SK-N-SH (cell line): ENCODE results near the gene RIMS1. TPM values are rescaled to one million over a fixed set of nuclear protein-coding genes. Genes with fewer than 3 reads are reported as not detected.

Experiments used
- CTCF ChIA-PET: fragments of 300-600, 350-600 bp; formaldehyde crosslinking; extraction: SDS; loops from one replicate; lab custom pipeline; 2021; lab: Yijun Ruan, JAX
- POLR2A ChIA-PET: fragments of 350-600 bp; sonication (Branson Sonifier 250); formaldehyde crosslinking; extraction: SDS; loops from one replicate; lab custom pipeline; 2020; ENCODE audit warnings: antibody characterized with exemption, inconsistent platforms; lab: Yijun Ruan, JAX
- DNase-seq: peaks from one replicate; pipeline ENCODE4 v3.0.0; 2012
- H2AFZ ChIP-seq: fragments of 200-600 bp; sonication (generic); 2 replicates; pipeline ENCODE4 v1.8.1; 2016; ENCODE audit warnings: antibody characterized with exemption, mild to moderate bottlenecking, low read depth
- H3F3A ChIP-seq: fragments of 200-600 bp; sonication (generic); replicated peaks from 2 replicates; pipeline ENCODE3; 2016; ENCODE audit warnings: antibody characterized with exemption, mild to moderate bottlenecking; ENCODE audit not compliant: insufficient read depth
- H3K27ac ChIP-seq, 2 experiments: fragments of 200-500 bp in 1 of 2; fragments of 200-600 bp in 1 of 2; sonication (Bioruptor generic) in 1 of 2; sonication (generic), shearing (Covaris generic) in 1 of 2; 2 replicates each; pipeline versions ENCODE4 v1.5.1 to v1.6.1; 2014 to 2016; ENCODE audit warnings: low read depth in 2 of 2, inconsistent platforms in 1 of 2, low read length in 1 of 2, mild to moderate bottlenecking in 1 of 2, mixed read lengths in 1 of 2
- H3K27me3 ChIP-seq: fragments of 200-600 bp; sonication (generic), shearing (Covaris generic); 2 replicates; pipeline ENCODE4 v1.6.1; 2016; ENCODE audit warnings: mixed run types; ENCODE audit not compliant: insufficient read depth
- H3K36me3 ChIP-seq, 2 experiments: fragments of 200-500 bp in 1 of 2; fragments of 200-600 bp in 1 of 2; sonication (Bioruptor generic) in 1 of 2; sonication (generic) in 1 of 2; replicated peaks in 1 of 2; 2 replicates each; pipeline versions ENCODE3 to v1.5.1; 2014 to 2016; ENCODE audit warnings: low read length in 1 of 2, mild to moderate bottlenecking in 1 of 2; ENCODE audit not compliant: insufficient read depth in 2 of 2, control insufficient read depth in 1 of 2
- H3K4me1 ChIP-seq, 2 experiments: fragments of 200-500 bp in 1 of 2; fragments of 200-600 bp in 1 of 2; sonication (Bioruptor generic) in 1 of 2; sonication (generic), shearing (Covaris generic) in 1 of 2; 2 replicates each; pipeline versions ENCODE4 v1.5.1 to v1.6.1; 2014 to 2016; ENCODE audit warnings: low read depth in 1 of 2, low read length in 1 of 2, mixed run types in 1 of 2; ENCODE audit not compliant: insufficient read depth in 2 of 2, control insufficient read depth in 1 of 2
- H3K4me2 ChIP-seq: fragments of 200-600 bp; sonication (generic), shearing (Covaris generic); 2 replicates; pipeline ENCODE4 v1.6.1; 2017; ENCODE audit warnings: mixed run types
- H3K4me3 ChIP-seq, 2 experiments: fragments of 200-500 bp in 1 of 2; fragments of 200-600 bp in 1 of 2; sonication (Bioruptor generic) in 1 of 2; sonication (generic), shearing (Covaris generic) in 1 of 2; 2 replicates each; pipeline versions ENCODE4 v1.5.1 to v1.8.1; 2014 to 2016; ENCODE audit warnings: low read depth in 2 of 2, inconsistent platforms in 1 of 2, low read length in 1 of 2, mild to moderate bottlenecking in 1 of 2, mixed read lengths in 1 of 2, moderate library complexity in 1 of 2
- H3K79me2 ChIP-seq: fragments of 200-600 bp; sonication (generic); 2 replicates; pipeline ENCODE4 v1.8.1; 2017; ENCODE audit warnings: mild to moderate bottlenecking; ENCODE audit not compliant: insufficient read depth
- H3K9ac ChIP-seq: fragments of 200-600 bp; sonication (generic); 2 replicates; pipeline ENCODE4 v1.6.1; 2017; ENCODE audit warnings: mixed run types
- H3K9me2 ChIP-seq: fragments of 200-600 bp; sonication (generic); 2 replicates; pipeline ENCODE4 v1.6.1; 2017; ENCODE audit warnings: mixed run types
- H3K9me3 ChIP-seq: fragments of 200-600 bp; sonication (generic); 2 replicates; pipeline ENCODE4 v1.6.1; 2017; ENCODE audit warnings: mixed run types, mild to moderate bottlenecking, moderate library complexity
- H4K20me1 ChIP-seq: fragments of 200-600 bp; sonication (generic); 2 replicates; pipeline ENCODE4 v1.6.1; 2017; ENCODE audit warnings: mild to moderate bottlenecking, mixed run types; ENCODE audit not compliant: insufficient read depth
- FOSL2 ChIP-seq: IDR thresholded peaks from 2 replicates; pipeline ENCODE4 v1.4.0; 2012; ENCODE audit warnings: low read depth, mild to moderate bottlenecking, moderate library complexity, borderline replicate concordance
- FOXJ3 ChIP-seq: sonication (generic); formaldehyde crosslinking; IDR thresholded peaks from 2 replicates; pipeline ENCODE4 v1.5.1; 2020; ENCODE audit warnings: mild to moderate bottlenecking, missing genetic modification reagents
- MAX ChIP-seq: IDR thresholded peaks from 2 replicates; pipeline ENCODE4 v1.4.0; 2012; ENCODE audit warnings: low read depth
- MXI1 ChIP-seq: IDR thresholded peaks from 2 replicates; pipeline ENCODE4 v1.6.1; 2012; ENCODE audit warnings: mild to moderate bottlenecking, low read depth, low read length, improper control_type of control experiment
- NFIC ChIP-seq: IDR thresholded peaks from 2 replicates; pipeline ENCODE4 v1.4.0; 2012; ENCODE audit warnings: borderline replicate concordance
- RCOR1 ChIP-seq: fragments of 150-350 bp; IDR thresholded peaks from 2 replicates; pipeline ENCODE4 v1.6.1; 2017; ENCODE audit warnings: antibody characterized with exemption, low read length
- RFX5 ChIP-seq: IDR thresholded peaks from 2 replicates; pipeline ENCODE4 v1.6.1; 2012; ENCODE audit warnings: mild to moderate bottlenecking, improper control_type of control experiment, low read length
- RXRA ChIP-seq: IDR thresholded peaks from 2 replicates; pipeline ENCODE4 v1.4.0; 2012; ENCODE audit warnings: low read depth, mild to moderate bottlenecking, borderline replicate concordance
- SIN3A ChIP-seq: IDR thresholded peaks from 2 replicates; pipeline ENCODE4 v1.6.1; 2012; ENCODE audit warnings: low read depth, mild to moderate bottlenecking, low read length, moderate library complexity, borderline replicate concordance
- SMC3 ChIP-seq: IDR thresholded peaks from 2 replicates; pipeline ENCODE4 v1.6.1; 2012; ENCODE audit warnings: low read depth, low read length, improper control_type of control experiment
- TAF1 ChIP-seq: IDR thresholded peaks from 2 replicates; pipeline ENCODE4 v1.6.1; 2012; ENCODE audit warnings: low read depth, mild to moderate bottlenecking, low read length, moderate library complexity, borderline replicate concordance
- TEAD4 ChIP-seq: IDR thresholded peaks from 2 replicates; pipeline ENCODE4 v1.4.0; 2012; ENCODE audit warnings: mild to moderate bottlenecking, borderline replicate concordance; ENCODE audit not compliant: insufficient read depth
- WGBS: methylation state at CpG from one replicate; pipeline ENCODE4 v1.1.6; 2017; ENCODE audit warnings: low lambda C conversion rate; 5-methylcytosine and 5-hydroxymethylcytosine counted together
- polyA plus RNA-seq, 3 experiments: library from polyadenylated mRNA; depleted of rRNA; stranded (reverse); fragments of >200 nt; gene quantifications; 2 replicates each; pipeline ENCODE4 v1.2.3, GENCODE V29; 2012
- TF ChIP-seq, protein P1 (sequence below): fragments of 200-600 bp; sonication (generic); IDR thresholded peaks from 2 replicates; pipeline ENCODE4 v1.6.1; 2017; ENCODE audit warnings: antibody characterized with exemption, mild to moderate bottlenecking, moderate library complexity

The RIMS1 gene, protein sequence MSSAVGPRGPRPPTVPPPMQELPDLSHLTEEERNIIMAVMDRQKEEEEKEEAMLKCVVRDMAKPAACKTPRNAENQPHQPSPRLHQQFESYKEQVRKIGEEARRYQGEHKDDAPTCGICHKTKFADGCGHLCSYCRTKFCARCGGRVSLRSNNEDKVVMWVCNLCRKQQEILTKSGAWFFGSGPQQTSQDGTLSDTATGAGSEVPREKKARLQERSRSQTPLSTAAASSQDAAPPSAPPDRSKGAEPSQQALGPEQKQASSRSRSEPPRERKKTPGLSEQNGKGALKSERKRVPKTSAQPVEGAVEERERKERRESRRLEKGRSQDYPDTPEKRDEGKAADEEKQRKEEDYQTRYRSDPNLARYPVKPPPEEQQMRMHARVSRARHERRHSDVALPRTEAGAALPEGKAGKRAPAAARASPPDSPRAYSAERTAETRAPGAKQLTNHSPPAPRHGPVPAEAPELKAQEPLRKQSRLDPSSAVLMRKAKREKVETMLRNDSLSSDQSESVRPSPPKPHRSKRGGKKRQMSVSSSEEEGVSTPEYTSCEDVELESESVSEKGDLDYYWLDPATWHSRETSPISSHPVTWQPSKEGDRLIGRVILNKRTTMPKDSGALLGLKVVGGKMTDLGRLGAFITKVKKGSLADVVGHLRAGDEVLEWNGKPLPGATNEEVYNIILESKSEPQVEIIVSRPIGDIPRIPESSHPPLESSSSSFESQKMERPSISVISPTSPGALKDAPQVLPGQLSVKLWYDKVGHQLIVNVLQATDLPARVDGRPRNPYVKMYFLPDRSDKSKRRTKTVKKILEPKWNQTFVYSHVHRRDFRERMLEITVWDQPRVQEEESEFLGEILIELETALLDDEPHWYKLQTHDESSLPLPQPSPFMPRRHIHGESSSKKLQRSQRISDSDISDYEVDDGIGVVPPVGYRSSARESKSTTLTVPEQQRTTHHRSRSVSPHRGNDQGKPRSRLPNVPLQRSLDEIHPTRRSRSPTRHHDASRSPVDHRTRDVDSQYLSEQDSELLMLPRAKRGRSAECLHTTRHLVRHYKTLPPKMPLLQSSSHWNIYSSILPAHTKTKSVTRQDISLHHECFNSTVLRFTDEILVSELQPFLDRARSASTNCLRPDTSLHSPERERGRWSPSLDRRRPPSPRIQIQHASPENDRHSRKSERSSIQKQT (N-terminal part only)
- 0.20 and 0.45 TPM in 2 replicates for polyA plus RNA-seq (2012; rRNA removed)
- 0.31 and 0.45 TPM in 2 replicates for polyA plus RNA-seq (2012; cell fraction: cytosol; rRNA removed)
- polyA plus RNA-seq (2012; cell fraction: nucleus; rRNA removed): 0.14 and 0.25 TPM in 2 replicates

DNA sequence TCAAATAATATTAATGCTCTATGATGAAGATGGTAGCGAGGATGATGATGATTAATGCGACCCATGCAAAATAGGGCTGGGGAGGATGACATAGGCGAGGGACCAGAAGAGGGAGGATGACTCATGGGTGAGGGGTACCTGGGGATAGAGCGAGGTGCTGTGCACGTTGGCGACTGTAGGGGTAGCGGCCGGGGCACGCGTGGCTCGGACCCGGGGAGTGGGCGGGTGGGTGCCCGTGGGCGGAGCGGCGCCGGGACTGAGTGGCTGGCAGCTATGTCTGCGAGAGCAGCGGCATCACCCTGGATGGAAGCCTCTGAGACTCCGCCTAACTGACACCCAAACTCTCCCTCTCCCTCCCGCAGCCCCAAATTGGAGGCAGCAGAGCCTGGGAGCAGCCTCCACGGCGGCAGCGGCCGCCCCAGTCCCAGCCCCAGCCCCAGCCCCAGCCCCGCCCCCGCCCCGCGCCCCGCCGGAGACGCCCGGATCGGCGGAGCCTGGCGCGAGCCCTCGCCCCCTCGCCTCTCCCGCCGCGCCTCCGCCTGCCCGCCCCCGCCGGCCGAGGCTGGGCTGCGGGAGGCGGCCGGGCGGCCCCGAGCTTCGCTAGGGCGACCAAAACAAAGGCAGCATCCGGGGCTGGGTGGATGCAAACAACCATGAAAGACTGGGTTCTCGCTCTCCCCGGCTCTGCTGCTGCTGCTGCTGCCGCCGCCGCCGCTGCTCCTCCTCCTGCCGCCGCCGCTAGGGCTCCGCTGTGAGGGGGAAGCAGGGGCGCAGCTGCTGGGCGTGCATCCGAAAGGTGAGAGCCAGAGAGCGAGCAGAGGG lies at the start of gene RIMS1:
TSS of gene RIMS1 (plus strand) at position 367 of the 822 bp plus-strand sequence. CDS start 474 bp downstream, outside the sequence.
- Histone ChIP-seq H2AFZ (peak within 1 kb of the TSS; percentile 72; the same call in 1 of the 2 replicates), H3F3A (no peaks in the 10 kb centered on the region), H3K4me1 (peaks cover 0 to 4% of the 10 kb centered on the region in 2 experiments; a peak in 1 of 4 replicates), H4K20me1 (no peaks in the 10 kb centered on the region), H3K79me2 (no peaks in the 10 kb centered on the region), H3K36me3 (no peaks in the 10 kb centered on the region), H3K4me3 (peak within 1 kb of the TSS; percentile 52 to 66), H3K27ac (peak within 1 kb of the TSS in 1 of 2 experiments; percentile 50; a peak in 2 of 4 replicates), H3K27me3 (peaks cover 15% of the 10 kb centered on the region), H3K4me2 (peak within 1 kb of the TSS; percentile 76), H3K9me2 (no peaks in the 10 kb centered on the region), H3K9ac (no peak within 1 kb of the TSS), H3K9me3 (no peaks in the 10 kb centered on the region)
- DNase-seq: peak; percentile 85
- WGBS: 3% methylated on average over 14 of the region's 70 CpGs
- POLR2A ChIA-PET: no interaction called here
- no peak for TF ChIP-seq MAX
- TF ChIP-seq MXI1: 0 out of 2 replicates have a peak, but pooled peaks have one; percentile 14
- TF ChIP-seq, protein P1, sequence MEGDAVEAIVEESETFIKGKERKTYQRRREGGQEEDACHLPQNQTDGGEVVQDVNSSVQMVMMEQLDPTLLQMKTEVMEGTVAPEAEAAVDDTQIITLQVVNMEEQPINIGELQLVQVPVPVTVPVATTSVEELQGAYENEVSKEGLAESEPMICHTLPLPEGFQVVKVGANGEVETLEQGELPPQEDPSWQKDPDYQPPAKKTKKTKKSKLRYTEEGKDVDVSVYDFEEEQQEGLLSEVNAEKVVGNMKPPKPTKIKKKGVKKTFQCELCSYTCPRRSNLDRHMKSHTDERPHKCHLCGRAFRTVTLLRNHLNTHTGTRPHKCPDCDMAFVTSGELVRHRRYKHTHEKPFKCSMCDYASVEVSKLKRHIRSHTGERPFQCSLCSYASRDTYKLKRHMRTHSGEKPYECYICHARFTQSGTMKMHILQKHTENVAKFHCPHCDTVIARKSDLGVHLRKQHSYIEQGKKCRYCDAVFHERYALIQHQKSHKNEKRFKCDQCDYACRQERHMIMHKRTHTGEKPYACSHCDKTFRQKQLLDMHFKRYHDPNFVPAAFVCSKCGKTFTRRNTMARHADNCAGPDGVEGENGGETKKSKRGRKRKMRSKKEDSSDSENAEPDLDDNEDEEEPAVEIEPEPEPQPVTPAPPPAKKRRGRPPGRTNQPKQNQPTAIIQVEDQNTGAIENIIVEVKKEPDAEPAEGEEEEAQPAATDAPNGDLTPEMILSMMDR: peak; percentile 46
- CTCF ChIA-PET: interaction anchor here (0.9 to 1.3 kb wide), 4 partner anchors 8 to 27 kb away, joined by 3 to 5 read pairs (median 4); no protein-coding TSS in a partner anchor

DNA sequence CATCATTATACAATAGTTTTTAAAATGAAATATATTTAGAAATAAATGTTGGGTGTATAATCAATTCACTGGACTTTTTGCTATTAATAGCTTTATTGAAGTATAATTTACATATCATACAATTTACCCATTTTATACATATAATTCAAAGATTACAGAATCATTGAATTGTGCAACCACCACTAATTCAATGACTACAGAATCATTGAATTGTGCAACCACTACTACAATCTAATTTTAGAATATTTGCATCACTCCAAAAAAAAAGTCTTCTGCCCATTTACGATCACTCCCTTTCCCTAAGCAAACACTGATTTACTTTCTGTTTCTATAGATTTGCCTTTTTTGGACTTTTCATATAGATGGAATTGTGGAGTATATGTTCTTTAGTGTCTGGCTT lies 35.1 kb upstream of the RIMS1 start:
- Histone ChIP-seq H3K4me2 (no peak overlapping the region), H3K27me3 (no peaks in the 10 kb centered on the region; the same call in 1 of the 2 replicates), H3K4me3 (no peak overlapping the region), H3K79me2 (no peaks in the 10 kb centered on the region), H3F3A (no peaks in the 10 kb centered on the region), H3K4me1 (no peaks in the 10 kb centered on the region), H3K9me2 (no peaks in the 10 kb centered on the region), H3K36me3 (no peaks in the 10 kb centered on the region), H3K27ac (no peak overlapping the region), H2AFZ (no peak overlapping the region), H3K9ac (no peak overlapping the region), H4K20me1 (no peaks in the 10 kb centered on the region), H3K9me3 (no peaks in the 10 kb centered on the region)
- no peak for DNase-seq
- ChIA-PET POLR2A (no interaction called here), CTCF (no interaction called here)
- 29% methylated on average over 1 of the region's 1 CpG for WGBS
- TF ChIP-seq TAF1: no peak
- TF ChIP-seq SIN3A: no peak
- no peak for TF ChIP-seq RXRA
- no peak for TF ChIP-seq FOSL2
- TF ChIP-seq RFX5: no peak
- TF ChIP-seq FOXJ3 (CRISPR knock-in tag): no peak
- no peak for TF ChIP-seq SMC3
- no peak for TF ChIP-seq NFIC
- TF ChIP-seq RCOR1: no peak
- no peak for TF ChIP-seq TEAD4
